HG03159 (cell line): ENCODE measurements around the gene PGLYRP2.
"Not testable (repeated sequence)": the region's sequence is repeated elsewhere in the genome, so short reads cannot be mapped to it uniquely, and the experiment has no call there.

ENCODE experiments used
- ATAC-seq: cut with Tn5 transposase; IDR thresholded peaks from one replicate; pipeline ENCODE4 v1.9.1; 2021; ENCODE audit warnings: mild to moderate bottlenecking, moderate library complexity; ENCODE audit not compliant: unreplicated experiment

Gene PGLYRP2

GRCh38 chr19:15479391-15480345 lies at the start of gene PGLYRP2:
Gene PGLYRP2 (minus strand): TSS chr19:15479501. CDS start chr19:15479371, 130 bp downstream.
- ATAC-seq: no peak

DNA sequence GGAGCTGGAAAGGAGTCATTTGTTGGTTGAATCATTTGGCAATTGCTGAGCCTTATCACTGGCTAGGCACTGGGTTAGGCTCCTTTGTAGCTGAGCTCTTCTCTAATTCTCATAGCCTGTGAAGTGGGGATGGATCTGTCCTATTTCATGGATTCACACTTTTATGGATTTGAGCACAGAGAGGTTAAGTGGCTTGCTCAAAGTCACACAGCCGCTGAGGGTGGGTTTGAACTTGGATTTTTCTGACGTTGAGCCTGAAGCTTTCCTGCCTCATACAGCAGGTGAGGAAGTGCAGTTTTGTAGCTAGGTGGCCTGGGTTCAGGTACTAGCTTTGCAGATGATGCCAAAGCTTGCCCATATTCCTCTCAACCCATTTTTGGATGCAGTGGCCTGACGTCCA lies 48.4 kb upstream of the PGLYRP2 start:
- no peak for ATAC-seq

GRCh38 chr19:15526408-15526807 lies 47.1 kb upstream of the PGLYRP2 start:
- no peak for ATAC-seq

- no peak for ATAC-seq
Observed at GRCh38 chr19:15525291-15525690, 46.0 kb upstream of the PGLYRP2 start.

GRCh38 chr19:15524781-15525180 lies 45.5 kb upstream of the PGLYRP2 start:
- no peak for ATAC-seq

- ATAC-seq: no peak
Observed at GRCh38 chr19:15519433-15519976, 40.2 kb upstream of the PGLYRP2 start.

GRCh38 chr19:15517778-15518177 lies 38.5 kb upstream of the PGLYRP2 start:
- no peak for ATAC-seq

DNA sequence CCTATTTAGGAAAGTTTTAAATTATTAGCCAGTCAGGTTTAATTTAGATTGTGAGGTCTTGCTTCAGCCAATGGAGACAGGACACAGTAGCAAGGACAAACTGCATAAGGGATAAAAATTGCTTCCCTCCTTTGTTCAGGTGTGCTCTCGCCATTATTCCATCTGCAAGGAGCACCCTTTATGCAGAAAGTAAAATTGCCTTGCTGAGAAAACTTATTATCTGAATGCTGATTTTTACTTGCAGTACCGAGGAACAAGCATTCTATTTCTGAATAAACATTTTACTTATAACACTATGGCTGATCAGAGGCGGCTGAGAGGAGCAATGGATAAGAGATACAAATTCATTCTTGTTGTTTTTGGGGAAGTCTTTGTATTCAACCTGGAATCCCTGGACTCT lies 37.1 kb upstream of the PGLYRP2 start:
- no peak for ATAC-seq

- ATAC-seq: not testable (repeated sequence)
Observed at GRCh38 chr19:15515227-15515625, 35.9 kb upstream of the PGLYRP2 start.

- ATAC-seq: no peak
Observed at GRCh38 chr19:15511671-15512424, 32.5 kb upstream of the PGLYRP2 start.

- ATAC-seq: no peak
Observed at GRCh38 chr19:15508035-15508710, 28.9 kb upstream of the PGLYRP2 start, which contains the start of gene CYP4F22. Gene CYP4F22 (plus strand): TSS chr19:15508525. CDS start chr19:15525337, 16,812 bp downstream.

GRCh38 chr19:15507068-15508034 lies 28.1 kb upstream of the PGLYRP2 start:
- no peak for ATAC-seq

- ATAC-seq: no peak
Observed at GRCh38 chr19:15506074-15506571, 26.8 kb upstream of the PGLYRP2 start.

- ATAC-seq: no peak
Observed at GRCh38 chr19:15502264-15502663, 23.0 kb upstream of the PGLYRP2 start.

DNA sequence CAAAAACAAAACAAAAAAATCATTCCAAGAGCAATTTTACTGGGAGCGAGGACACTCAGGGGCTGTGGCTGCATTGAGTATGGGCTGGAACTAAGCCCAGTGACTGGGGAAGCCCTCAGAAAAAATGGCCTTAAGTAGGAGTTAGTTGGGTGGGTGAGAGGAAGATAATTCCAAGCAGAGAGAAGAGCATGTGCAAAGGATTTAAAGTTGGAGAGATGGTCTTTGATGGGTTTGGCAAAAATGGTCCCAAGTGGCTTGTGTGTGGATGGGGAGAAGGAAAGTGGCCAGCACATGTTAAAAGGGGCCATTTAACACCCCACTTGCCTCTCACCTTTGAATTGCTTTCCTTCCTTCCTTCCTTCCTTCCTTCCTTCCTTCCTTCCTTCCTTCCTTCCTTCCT lies 22.3 kb upstream of the PGLYRP2 start:
- ATAC-seq: no peak

DNA sequence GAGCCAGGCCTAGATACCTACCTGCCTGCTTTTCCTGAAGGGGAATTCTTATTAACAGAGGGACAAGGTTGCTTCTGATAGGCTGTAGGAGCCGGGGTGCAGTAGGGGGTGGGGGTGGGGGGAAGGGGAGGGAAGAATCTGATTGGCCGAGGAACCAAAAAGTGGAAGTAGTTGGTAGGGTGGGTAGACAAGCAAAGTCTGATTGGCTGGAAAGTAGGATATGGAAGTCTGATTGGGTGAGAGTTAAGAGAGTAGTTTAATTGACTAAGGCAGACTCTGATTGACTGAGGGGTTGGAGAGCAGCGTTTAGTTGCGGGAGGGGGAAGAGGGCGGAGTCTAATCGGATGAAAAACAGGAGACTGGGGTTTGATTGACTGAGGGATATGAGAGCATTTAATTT lies 19.6 kb upstream of the PGLYRP2 start:
- no peak for ATAC-seq

GRCh38 chr19:15498156-15498858 lies 19.0 kb upstream of the PGLYRP2 start:
- ATAC-seq: no peak

- ATAC-seq: no peak
Observed at GRCh38 chr19:15495151-15495550, 15.8 kb upstream of the PGLYRP2 start.
